HG02852 (cell line): ENCODE measurements around the gene ZBTB4.
"Not testable (repeated sequence)": the region's sequence is repeated elsewhere in the genome, so short reads cannot be mapped to it uniquely, and the experiment has no call there.

Experiments used
- ATAC-seq: cut with Tn5 transposase; IDR thresholded peaks from one replicate; pipeline ENCODE4 v1.9.1; 2021; ENCODE audit warnings: mild to moderate bottlenecking, moderate library complexity; ENCODE audit not compliant: unreplicated experiment

ZBTB4 gene

GRCh38 chr17:7470457-7470973 is 8.9 kb downstream of the ZBTB4 start:
- not testable (repeated sequence) for ATAC-seq

GRCh38 chr17:7469843-7470242 is 9.6 kb downstream of the ZBTB4 start:
- ATAC-seq = not testable (repeated sequence)

- no peak for ATAC-seq
Measured at GRCh38 chr17:7468804-7469389, 10.5 kb downstream of the ZBTB4 start.

- no peak for ATAC-seq
Measured at GRCh38 chr17:7468290-7468689, 11.1 kb downstream of the ZBTB4 start.

- no peak for ATAC-seq
Measured at GRCh38 chr17:7467498-7467897, 11.9 kb downstream of the ZBTB4 start.

- ATAC-seq = no peak
Measured at GRCh38 chr17:7466639-7467341, 12.6 kb downstream of the ZBTB4 start.

GRCh38 chr17:7466318-7466638 is 13.2 kb downstream of the ZBTB4 start:
- ATAC-seq = no peak

- ATAC-seq = no peak
Measured at GRCh38 chr17:7465597-7466275, 13.7 kb downstream of the ZBTB4 start.

- no peak for ATAC-seq
Measured at GRCh38 chr17:7464081-7464480, 15.3 kb downstream of the ZBTB4 start.

GRCh38 chr17:7463372-7463846 is 16.0 kb downstream of the ZBTB4 start:
- no peak for ATAC-seq

GRCh38 chr17:7462474-7463371 is 16.7 kb downstream of the ZBTB4 start:
- ATAC-seq = no peak

- ATAC-seq = no peak
Measured at GRCh38 chr17:7460850-7461660, 18.4 kb downstream of the ZBTB4 start.

- no peak for ATAC-seq
Measured at GRCh38 chr17:7459961-7460545, 19.4 kb downstream of the ZBTB4 start.

GRCh38 chr17:7448461-7448860 is 31.0 kb downstream of the ZBTB4 start:
- ATAC-seq = no peak

- ATAC-seq = no peak
Measured at GRCh38 chr17:7445619-7445968, 33.8 kb downstream of the ZBTB4 start.

GRCh38 chr17:7444682-7445618 is 34.5 kb downstream of the ZBTB4 start, which contains the start of gene CHRNB1:
Gene CHRNB1 (plus strand): TSS chr17:7445061. CDS start chr17:7445128, 67 bp downstream.
- ATAC-seq = no peak

GRCh38 chr17:7443499-7444485 is 35.6 kb downstream of the ZBTB4 start:
- ATAC-seq = no peak
